Daoy (cell line): ENCODE measurements around the gene LYPD6B. TPM values are rescaled to one million over a fixed set of nuclear protein-coding genes. Genes with fewer than 3 reads are reported as not detected.

ENCODE experiments used
- total RNA-seq: library from RNA; depleted of rRNA; stranded (reverse); fragments of >200 nt; shearing (Covaris generic); gene quantifications from 2 replicates; pipeline ENCODE4 v1.2.3, GENCODE V29; 2014; rRNA removed

The LYPD6B gene
- total RNA-seq, 1 experiment from 2014 or later, result 10.2 TPM

Other genes starting within 250 kb of the LYPD6B start
- gene KIF5C, start 163.5 kb upstream of the LYPD6B start, total RNA-seq, result 3.2 and 5.1 TPM in 2 replicates